Activated CD4-positive, alpha-beta T cell treated with anti-CD3 and anti-CD28 coated beads for 4 hours (primary cell): ENCODE data around the gene C2orf42.
"Not testable (repeated sequence)": the region's sequence is repeated elsewhere in the genome, so short reads cannot be mapped to it uniquely, and the experiment has no call there.

Experiments
- DNase-seq, 2 donors: peaks; one replicate each; pipeline ENCODE4 v3.0.0-alpha.2; 2020

The C2orf42 gene

GRCh38 chr2:70102323-70102905, 88.4 kb downstream of the C2orf42 start:
- not testable (repeated sequence) for DNase-seq

- not testable (repeated sequence) for DNase-seq
Measured at GRCh38 chr2:70101686-70102085, 89.1 kb downstream of the C2orf42 start.

GRCh38 chr2:70101174-70101573, 89.6 kb downstream of the C2orf42 start:
- no peak for DNase-seq
